Adipose tissue (tissue), 3 donors: ENCODE measurements around the gene DEGS1. TPM values are rescaled to one million over a fixed set of nuclear protein-coding genes. Genes with fewer than 3 reads are reported as not detected.
A peak's percentile ranks its signal among the peaks of the same experiment; 100 is the strongest.

Source experiments
- H3K27ac ChIP-seq: one replicate; pipeline ENCODE4 v1.5.1; 2013; ENCODE audit warnings: low read depth, low read length
- WGBS, 3 donors: extraction: QIAGEN DNeasy Blood & Tissue Kit; methylation state at CpG; one replicate each; pipeline ENCODE4 v1.1.7; 2013; 5-methylcytosine and 5-hydroxymethylcytosine counted together
- polyA plus RNA-seq, 3 donors: library from polyadenylated mRNA; stranded (reverse); fragments of 200-250 nt; gene quantifications; one replicate each; pipeline ENCODE4 v1.2.3, GENCODE V29; 2013
- donor health status: healthy with polysubstance abuse.
- donor health status: Bipolar disorder and iron deficiency.
- donor health status: healthy.

Gene DEGS1
- 10 to 100 TPM; 14.3 to 70.8 (median 27.6) TPM for polyA plus RNA-seq

DNA sequence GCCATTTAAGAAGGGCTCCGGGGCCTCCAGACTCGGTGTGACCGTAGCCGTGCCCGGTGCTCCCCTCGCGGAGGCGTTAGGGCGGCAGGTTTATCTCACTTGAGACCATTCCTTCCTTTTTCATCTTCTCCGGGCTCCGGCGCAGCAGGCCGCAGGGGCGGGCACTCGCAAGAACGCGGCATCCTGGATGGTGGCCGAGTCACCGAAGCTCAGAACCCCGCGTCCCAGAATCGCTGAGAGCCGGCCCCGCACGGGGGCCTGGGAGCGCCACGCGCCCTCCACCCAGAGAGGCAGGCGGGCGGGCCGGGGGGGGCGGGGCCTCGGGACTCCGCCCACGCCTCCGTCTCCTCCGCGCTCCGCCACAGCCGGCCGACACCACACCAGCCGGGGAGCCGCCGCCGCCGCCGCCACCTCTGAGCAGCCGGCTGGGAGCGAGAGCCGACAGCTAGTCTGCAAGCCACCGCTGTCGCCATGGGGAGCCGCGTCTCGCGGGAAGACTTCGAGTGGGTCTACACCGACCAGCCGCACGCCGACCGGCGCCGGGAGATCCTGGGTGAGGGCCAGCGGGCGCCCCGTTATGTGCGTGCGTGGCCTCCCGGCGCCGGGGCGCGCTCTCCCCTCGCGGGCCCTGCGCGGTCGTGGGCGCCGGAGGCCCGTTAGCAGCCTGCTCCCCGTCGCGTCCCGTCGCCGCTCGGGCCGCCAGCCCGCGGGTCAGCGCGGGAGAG is at the start of gene DEGS1:
Gene DEGS1, plus strand, starts transcription at position 375 of the 725 bp plus-strand sequence. Its CDS starts 97 bp downstream, at position 472.
- 0% methylated on average over 74 to 94 of the region's 94 CpGs for WGBS, 3 donors
- peak within 1 kb of the TSS; percentile 16 for H3K27ac ChIP-seq

DNA sequence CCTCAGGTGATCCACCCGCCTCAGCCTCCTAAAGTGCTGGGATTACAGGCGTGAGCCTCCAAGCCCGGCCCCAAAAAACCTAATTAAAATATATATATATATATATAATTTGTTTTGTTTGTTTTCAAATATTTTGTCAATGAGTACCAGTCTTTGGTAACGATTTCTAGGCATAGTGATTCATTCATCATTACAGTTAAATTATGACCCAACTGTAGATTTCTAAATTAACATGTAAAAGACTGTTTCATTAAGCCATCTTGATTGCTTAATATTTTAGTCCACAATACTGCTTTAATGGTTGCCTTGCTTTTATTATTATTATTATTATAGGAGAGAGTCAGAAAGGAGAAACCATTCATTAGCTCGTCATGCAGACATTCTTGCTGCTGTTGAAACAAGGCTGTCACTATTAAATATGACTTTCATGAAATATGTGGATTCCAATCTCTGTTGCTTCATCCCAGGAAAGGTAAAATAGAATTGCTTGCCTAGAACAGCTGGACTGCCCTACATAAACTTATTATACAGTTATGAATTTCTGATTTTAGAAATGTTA is 49.2 kb upstream of the DEGS1 start:
- no peak overlapping the region for H3K27ac ChIP-seq
- WGBS, 3 donors = 73 to 87% (median 79%) methylated on average over 5 of the region's 5 CpGs

DNA sequence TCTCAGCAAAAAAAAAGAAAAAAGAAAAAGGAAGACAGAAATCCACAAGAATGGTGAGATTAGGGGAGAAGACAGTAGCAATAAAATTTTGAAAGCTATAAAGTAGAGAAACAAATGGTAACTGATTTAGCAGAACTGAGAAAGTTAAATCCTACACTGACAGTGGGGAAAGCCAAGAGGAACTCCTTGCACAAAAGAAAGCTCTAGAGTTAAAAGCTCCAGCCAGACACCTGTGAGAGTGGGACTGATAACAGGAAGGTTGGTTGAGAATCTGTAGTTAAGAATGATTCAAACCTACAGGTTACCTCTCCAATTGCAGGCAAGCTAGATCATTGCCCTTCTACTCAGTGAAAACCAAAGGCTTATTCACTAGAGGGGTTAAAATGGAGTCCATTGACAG is 45.5 kb upstream of the DEGS1 start:
- no peak overlapping the region for H3K27ac ChIP-seq

DNA sequence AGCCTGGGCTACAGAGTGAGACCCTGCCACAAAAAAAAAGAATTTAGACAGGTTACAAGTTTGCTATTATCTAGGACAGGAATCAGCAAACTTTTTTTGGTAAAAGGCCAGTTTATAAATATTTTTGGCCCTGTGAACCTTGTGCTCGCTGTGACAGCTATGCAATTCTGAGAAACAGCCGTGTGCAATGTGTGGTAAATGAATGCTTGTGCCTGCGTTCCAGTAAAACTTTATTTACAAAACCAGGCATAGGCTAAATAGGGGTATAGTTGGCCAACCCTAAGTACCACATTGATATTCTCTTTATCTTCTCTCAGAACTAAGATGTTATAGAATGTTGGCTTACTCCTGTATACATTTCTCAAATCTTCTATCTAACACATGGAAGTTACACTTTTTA is 44.8 kb upstream of the DEGS1 start:
- no peak overlapping the region for H3K27ac ChIP-seq
- WGBS, 3 donors = 76 to 86% (median 82%) methylated on average over 3 of the region's 3 CpGs

DNA sequence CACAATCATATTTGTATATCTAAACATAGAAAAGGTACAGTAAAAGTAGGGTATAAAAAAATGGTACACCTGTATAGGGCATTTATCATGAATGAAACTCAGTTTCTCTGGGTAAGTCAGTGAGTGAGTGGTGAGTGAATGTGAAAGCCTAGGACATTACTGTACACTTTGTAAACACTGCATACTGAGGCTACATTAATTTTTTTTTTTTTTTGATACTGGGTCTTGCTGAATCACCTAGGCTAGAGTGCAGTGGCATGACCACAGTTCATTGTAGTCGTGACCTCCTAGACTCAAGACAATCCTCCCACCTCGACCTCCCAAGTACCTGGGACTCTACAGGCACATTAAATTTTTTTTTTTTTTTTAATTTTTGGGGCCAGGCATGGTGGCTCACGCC is 41.3 kb upstream of the DEGS1 start:
- WGBS, 3 donors = 89 to 99% (median 94%) methylated on average over 3 of the region's 3 CpGs
- no peak overlapping the region for H3K27ac ChIP-seq

DNA sequence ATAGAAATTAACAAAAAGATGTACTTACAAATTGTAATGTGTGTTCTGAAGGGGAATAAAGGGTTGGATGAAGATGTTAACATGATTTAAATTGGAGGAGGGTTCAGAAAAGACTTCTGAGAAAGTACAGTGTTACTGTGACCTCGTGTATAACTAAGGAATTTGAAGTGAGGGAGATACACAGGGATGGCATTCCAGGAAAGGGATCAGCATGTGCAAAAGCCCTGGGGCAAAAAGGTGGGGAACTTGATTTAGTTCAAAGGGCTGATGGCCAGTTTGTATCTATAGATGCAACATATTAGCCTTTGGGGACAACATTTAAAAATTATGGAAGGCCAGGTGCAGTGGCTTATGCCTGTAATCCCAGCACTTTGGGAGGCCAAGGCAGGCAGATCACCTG is 33.3 kb upstream of the DEGS1 start:
- WGBS, 3 donors = 62 to 96% (median 86%) methylated on average over 1 of the region's 1 CpG
- no peak overlapping the region for H3K27ac ChIP-seq

DNA sequence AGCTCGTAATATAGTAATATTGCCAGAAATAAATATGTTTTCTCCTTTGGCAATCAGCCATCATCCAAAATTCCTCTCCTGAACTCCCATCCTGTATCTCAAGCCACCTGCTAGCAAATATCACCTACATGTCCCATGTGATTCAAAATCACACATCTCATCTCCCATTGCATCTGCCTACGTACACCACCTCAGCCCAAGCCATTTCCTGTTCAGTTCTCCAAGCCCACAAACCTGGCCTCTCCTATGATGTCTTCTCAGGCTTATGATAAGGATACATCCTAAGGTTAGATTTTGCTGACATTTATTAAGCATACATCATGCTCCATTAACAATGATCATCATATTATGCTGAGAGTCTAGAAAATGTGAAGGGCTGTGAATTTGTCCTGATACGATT is 31.9 kb upstream of the DEGS1 start:
- H3K27ac ChIP-seq = no peak overlapping the region
- whole genome bisulfite sequencing, 3 donors = 77 to 94% (median 79%) methylated on average over 3 of the region's 3 CpGs

DNA sequence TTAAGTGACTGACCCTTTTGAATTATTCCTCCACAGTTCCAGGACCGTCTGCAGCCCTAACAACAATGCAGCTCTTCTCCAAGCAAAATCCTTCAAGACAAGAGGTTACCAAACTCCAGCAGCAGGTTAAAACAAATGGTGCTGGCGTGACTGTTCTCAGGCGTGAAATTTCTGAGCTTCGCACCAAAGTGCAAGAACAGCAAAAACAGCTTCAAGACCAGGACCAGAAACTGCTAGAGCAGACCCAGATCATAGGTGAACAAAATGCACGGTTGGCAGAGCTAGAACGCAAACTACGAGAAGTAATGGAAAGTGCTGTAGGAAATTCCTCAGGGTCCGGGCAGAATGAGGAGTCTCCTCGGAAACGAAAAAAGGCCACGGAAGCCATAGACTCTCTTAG is 25.7 kb upstream of the DEGS1 start:
- no peak overlapping the region for H3K27ac ChIP-seq
- WGBS, 3 donors = 91 to 95% (median 92%) methylated on average over 11 of the region's 11 CpGs

DNA sequence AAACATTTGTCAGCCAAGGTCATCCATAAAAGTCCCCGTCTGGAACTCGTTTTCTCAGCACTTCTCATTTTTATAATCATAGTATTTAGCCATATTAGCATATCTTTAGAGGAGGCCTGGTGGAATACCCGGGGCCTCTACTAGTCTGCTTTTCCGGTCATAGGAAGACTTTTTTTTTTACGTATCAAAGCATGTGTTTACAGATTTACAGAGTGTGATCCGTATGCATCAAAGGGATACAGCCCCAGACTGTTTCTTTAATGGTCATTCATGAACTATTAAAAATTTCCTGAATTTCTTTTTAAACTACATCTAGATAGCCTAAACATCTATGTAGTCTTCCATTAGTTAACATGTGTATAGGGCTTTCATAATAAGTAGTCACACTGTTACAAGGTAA is 23.5 kb upstream of the DEGS1 start:
- WGBS, 3 donors = 74 to 75% (median 75%) methylated on average over 6 of the region's 6 CpGs
- no peak overlapping the region for H3K27ac ChIP-seq

DNA sequence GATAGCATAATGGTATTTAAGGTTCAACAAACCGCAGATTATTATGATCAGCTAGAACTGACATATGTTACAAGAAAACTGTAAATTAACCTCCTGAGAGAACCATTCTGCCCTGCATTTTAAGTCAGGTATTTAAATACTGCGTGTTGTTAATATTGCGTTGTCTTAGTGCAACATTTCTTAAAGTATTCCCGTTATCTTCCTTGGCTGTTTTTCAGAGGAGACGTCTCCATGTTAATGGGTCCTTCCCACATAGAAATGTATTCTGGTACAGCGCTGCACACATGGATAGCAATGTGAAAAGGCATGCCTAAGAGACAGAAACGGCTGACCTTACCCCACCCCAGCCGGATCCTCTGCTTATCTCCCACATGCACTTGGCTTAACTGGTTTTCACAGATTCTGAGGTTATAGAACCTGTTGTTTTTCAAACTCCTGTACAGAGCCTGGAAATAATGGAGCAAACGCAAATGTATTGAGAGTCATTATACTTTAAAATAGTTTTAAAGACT is 22.8 kb upstream of the DEGS1 start:
- no peak overlapping the region for H3K27ac ChIP-seq
- WGBS, 3 donors = 82 to 91% (median 90%) methylated on average over 9 of the region's 9 CpGs

DNA sequence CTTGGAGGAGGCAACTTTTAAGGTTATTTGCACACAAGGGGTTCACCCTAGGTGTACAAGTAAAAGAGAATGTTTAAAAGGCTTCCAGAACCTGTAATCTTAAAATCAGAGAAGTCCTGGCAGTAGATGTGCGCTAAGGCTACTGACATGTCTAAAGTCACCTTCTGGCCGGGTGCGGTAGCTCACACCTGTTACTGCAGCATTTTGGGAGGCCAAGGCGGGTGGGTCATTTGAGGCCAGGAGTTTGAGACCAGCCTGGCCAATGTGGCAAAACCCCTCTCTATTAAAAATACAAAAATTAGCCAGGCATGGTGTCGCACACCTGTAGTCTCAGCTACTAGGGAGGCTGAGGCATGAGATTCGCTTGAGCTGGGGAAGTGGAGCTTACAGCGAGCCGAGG is 20.3 kb upstream of the DEGS1 start:
- H3K27ac ChIP-seq = no peak overlapping the region
- 94 to 96% (median 95%) methylated on average over 8 of the region's 8 CpGs for WGBS, 3 donors

DNA sequence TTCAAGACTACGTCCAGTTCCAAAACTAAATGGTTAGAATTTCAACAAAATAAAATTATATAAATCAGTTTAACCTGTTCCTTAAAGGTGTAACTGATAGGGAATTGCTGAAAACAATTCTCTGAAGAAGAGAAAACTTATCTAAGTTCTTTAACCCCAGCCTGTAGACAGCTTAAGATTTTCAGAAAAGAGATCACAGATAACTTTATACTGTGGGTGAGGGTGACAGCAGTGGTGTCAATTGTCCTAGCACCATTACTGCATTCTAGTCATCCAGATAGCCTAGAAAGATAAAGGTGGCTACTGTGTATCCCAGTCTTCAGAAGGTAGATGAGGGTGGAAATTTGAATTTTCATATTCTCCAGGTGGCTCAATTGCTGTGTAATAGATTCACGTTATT is 19.7 kb upstream of the DEGS1 start:
- WGBS, 3 donors = 55 to 77% (median 63%) methylated on average over 2 of the region's 2 CpGs
- no peak overlapping the region for H3K27ac ChIP-seq

DNA sequence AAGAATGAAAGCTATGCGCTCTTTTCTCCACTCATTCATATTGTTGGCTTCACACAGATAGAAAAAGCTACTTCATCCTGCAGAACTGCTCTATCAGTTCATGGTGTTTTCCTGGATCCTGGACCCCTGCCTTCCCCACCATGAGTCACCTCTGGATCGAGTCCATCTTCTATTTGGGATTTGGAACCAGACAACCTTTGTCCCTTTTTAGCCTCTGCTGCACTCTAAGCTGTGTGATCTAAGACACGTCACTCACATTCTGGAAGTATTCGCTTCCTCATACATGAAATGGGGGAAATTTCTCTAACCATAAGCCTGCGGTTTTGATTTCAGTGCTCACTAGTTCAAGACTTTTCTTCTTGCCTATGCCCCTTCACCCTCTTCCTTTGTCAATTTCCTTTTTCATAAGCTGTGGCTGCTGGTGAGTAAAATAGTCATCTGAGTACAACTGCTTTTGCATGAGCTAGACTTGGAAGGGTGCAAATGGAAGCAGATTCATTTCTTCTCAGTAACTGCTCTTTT is 14.1 kb upstream of the DEGS1 start:
- H3K27ac ChIP-seq = no peak overlapping the region
- WGBS, 3 donors = 11 to 57% (median 18%) methylated on average over 5 of the region's 5 CpGs

DNA sequence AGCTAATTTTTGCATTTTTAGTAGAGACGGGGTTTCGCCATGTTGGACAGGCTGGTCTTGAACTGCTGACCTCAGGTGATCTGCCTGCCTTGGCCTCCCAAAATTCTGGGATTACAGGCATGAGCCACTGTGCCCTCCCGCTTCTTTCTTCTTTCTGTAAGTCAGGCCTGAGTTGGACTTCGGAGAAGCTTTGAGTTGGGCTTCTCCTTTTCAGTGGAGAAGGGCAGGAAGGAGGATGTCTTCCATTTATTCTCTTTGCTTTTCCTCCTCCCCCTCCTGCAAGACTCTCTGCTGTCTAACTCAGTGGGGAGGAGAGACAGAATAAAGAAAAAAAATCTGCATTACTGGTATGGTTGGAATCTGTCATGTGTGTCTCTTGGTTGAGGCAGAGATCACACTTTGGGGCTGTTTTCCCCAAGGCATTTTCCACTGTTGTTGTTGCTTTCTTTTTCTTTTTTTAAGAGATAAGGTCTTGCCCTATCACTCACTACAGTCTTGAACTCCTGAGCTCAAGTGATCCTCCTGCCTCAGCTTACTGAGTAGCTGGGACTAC is 13.2 kb upstream of the DEGS1 start:
- no peak overlapping the region for H3K27ac ChIP-seq
- 77 to 90% (median 80%) methylated on average over 4 of the region's 4 CpGs for WGBS, 3 donors

DNA sequence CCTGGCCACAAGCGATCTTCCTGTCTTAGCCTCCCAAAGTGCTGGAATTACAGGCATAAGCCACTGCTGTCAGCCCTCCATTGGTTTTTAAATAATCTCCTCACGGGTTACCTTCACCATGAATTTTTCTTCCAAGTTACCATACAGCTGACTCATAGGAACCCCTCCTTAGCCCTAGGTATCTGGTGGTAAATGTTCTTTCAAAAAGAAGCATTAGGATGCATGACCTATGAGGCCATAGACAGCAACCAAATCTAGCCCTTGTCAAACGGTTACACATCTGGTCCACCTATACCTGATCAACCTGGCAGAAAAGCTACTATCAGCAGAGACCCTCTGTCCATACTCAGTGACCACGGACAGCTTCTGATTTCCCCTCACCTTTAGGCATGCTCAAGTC is 12.7 kb upstream of the DEGS1 start:
- no peak overlapping the region for H3K27ac ChIP-seq
- WGBS, 3 donors = 89 to 90% (median 89%) methylated on average over 4 of the region's 4 CpGs

DNA sequence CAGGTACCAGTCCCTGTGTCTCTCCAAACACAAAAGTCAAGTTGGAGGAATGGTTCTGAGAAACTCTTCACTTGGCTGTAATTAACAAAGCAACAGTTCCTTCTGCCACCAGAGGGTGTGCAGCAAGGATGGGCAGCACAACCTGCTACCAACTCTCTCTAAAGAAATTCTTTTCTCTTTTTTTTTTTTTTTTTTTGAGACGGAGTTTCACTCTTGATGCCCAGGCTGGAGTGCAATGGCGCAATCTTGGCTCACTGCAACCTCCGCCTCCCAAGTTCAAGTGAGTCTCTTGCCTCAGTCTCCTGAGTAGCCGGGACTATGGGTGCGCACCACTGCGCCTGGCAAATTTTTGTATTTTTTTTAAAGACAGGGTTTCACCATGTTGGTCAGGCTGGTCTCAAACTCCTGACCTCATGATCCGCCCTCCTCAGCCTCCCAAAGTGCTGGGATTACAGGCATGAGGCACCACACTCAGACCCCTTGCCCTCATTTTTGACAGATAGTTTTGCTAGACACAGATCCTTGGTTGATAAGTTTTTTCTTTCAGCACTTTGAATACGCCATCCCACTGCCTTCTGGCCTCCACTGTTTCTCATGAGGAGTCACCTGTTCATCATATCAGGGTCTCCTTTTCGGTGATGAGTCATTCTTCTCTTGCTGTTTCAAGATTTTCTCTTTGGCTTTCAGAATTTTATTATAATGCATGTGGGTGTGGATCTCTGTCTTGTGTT is 12.1 kb upstream of the DEGS1 start:
- no peak overlapping the region for H3K27ac ChIP-seq
- WGBS, 3 donors = 63 to 75% (median 75%) methylated on average over 8 to 9 of the region's 9 CpGs

DNA sequence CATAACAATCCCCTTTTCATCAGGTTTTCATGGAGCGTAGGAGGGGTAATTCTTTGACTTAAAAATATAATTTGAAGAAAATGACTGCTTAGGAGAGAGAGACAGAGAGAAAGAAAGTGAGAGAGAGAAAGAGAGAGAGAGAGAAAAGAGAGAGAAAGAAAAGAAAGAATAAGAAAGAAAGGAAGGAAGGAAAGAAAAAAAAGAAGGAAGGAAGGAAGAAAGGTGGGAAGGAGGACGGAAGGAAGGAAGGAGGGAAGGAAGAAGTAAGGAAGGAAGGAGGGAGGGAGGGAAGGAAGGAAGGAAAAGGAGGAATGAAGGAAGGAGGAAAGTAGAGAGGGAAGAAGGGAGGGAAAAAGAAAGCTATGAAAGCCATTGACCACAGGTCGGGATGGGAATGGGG is 10.8 kb upstream of the DEGS1 start:
- H3K27ac ChIP-seq = no peak overlapping the region
- 75 to 83% (median 79%) methylated on average over 3 of the region's 3 CpGs for WGBS, 3 donors

DNA sequence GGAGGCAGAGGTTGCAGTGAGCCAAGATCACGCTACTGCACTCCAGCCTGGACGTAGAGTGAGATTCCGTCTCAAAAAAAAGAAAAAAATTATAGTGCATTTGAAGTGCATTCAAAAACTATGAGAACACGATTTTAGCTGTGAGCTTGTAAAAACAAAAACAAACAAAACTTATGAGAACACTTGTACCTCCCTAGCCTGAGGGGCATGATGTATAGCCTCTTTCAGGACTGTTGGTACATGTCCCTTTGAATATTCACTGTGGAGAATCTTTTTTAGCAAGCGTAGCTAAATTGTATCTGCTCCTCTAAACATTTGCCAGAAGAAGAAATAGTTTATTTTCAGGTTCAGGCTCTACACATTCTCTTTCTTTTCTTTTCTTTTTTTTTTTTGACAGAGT is 9.5 kb upstream of the DEGS1 start:
- H3K27ac ChIP-seq = no peak overlapping the region
- WGBS, 3 donors = 86 to 93% (median 92%) methylated on average over 5 of the region's 5 CpGs

DNA sequence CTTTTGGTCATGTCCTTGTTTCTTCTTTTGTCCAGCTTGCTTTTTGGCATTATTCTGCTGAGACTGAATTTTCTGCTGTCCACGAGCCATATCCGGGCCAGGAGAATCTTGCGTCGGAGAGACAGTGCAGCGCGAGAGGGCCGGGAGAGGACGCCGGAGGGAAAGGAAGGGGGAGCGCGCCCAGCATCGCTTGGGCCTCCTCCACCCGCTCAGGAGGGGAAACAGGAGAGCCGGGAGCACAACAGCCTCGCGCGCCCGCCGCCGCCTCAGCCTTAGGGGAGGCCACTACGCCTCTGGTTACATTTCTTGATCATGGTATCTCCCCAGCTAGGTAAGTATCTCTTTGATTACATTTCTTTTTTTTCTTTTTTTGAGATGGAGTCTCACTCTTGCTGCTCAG is 7.4 kb upstream of the DEGS1 start:
- WGBS, 3 donors = 6 to 30% (median 12%) methylated on average over 21 of the region's 21 CpGs
- no peak overlapping the region for H3K27ac ChIP-seq
